DOHH2 (cell line): ENCODE results near the gene SC5D.

Source experiments
- CTCF ChIP-seq: fragments of 200-600 bp; sonication (generic); IDR thresholded peaks from one replicate; pipeline ENCODE4 v1.5.1; 2014; ENCODE audit warnings: antibody characterized with exemption, mild to moderate bottlenecking, low read depth, low read length; ENCODE audit not compliant: poor library complexity, severe bottlenecking
- EZH2phosphoT487 ChIP-seq: fragments of 200-600 bp; sonication (generic); IDR thresholded peaks from 2 replicates; pipeline ENCODE4 v1.6.1; 2017; ENCODE audit warnings: borderline replicate concordance, mild to moderate bottlenecking, antibody characterized with exemption, low read length, moderate library complexity, mixed read lengths

GRCh38 chr11:121336279-121336937 is 43.8 kb downstream of the SC5D start:
- TF ChIP-seq CTCF = no peak
- no peak for TF ChIP-seq EZH2phosphoT487
